B cell (primary cell): ENCODE data around the gene NLRP1. TPM values are rescaled to one million over a fixed set of nuclear protein-coding genes. Genes with fewer than 3 reads are reported as not detected.
"Not testable (repeated sequence)": the region's sequence is repeated elsewhere in the genome, so short reads cannot be mapped to it uniquely, and the experiment has no call there.

Experiments used
- ATAC-seq: fragments of 200-7000 bp; cut with Tn5 transposase; one replicate; pipeline ENCODE4 v1.10.0; 2021; ENCODE audit warnings: low read depth, mild to moderate bottlenecking, moderate number of reproducible peaks, moderate library complexity
- CTCF ChIA-PET: fragments of 350-600 bp; sonication (Branson Sonifier 250); formaldehyde crosslinking; loops from one replicate; lab custom pipeline; 2021; ENCODE audit warnings: antibody characterized with exemption, inconsistent platforms; lab: Charles Lee
- POLR2A ChIA-PET: fragments of 350-600 bp; sonication (Branson Sonifier 250); formaldehyde crosslinking; loops from one replicate; lab custom pipeline; 2021; ENCODE audit warnings: antibody characterized with exemption; lab: Charles Lee
- DNase-seq: peaks from one replicate; pipeline ENCODE4 v3.0.0; 2013
- H2AFZ ChIP-seq: 2 replicates; pipeline ENCODE4 v1.6.1; 2012; ENCODE audit warnings: mild to moderate bottlenecking, low read depth, low read length; ENCODE audit not compliant: insufficient read depth, poor library complexity, severe bottlenecking
- H3K27ac ChIP-seq, 2 donors: 1 replicate in 1 of 2; 2 replicates in 1 of 2; pipeline ENCODE4 v1.5.1; 2012 to 2013; ENCODE audit warnings: low read length in 2 of 2, mild to moderate bottlenecking in 2 of 2, moderate library complexity in 1 of 2
- H3K27me3 ChIP-seq, 4 experiments: fragments of 200-600 bp in 1 of 4; sonication (generic) in 1 of 4; replicated peaks in 1 of 4; 1 replicate in 2 of 4; 2 replicates in 2 of 4; pipeline versions ENCODE4 v1.6.1 to v1.7.0; 2013 to 2016; ENCODE audit warnings: low read length in 3 of 4, mild to moderate bottlenecking in 2 of 4, mixed read lengths in 1 of 4, moderate library complexity in 1 of 4; ENCODE audit not compliant: insufficient read depth in 4 of 4, control insufficient read depth in 3 of 4; ENCODE audit errors: control extremely low read depth in 1 of 4
- H3K36me3 ChIP-seq, 2 experiments: replicated peaks in 1 of 2; 1 replicate in 1 of 2; 2 replicates in 1 of 2; pipeline versions ENCODE4 v1.6.1 to v1.7.1; 2013; ENCODE audit warnings: low read length in 1 of 2; ENCODE audit not compliant: insufficient read depth in 2 of 2, control insufficient read depth in 1 of 2; ENCODE audit errors: control extremely low read depth in 1 of 2, extremely low read depth in 1 of 2
- H3K4me1 ChIP-seq, 2 donors: fragments of 200-600 bp in 1 of 2; sonication (generic) in 1 of 2; 1 replicate in 1 of 2; 2 replicates in 1 of 2; pipeline versions ENCODE4 v1.5.1 to v1.6.1; 2013 to 2017; ENCODE audit warnings: low read length in 2 of 2; ENCODE audit not compliant: control insufficient read depth in 2 of 2, insufficient read depth in 2 of 2
- H3K4me2 ChIP-seq: replicated peaks from 2 replicates; pipeline ENCODE3; 2012; ENCODE audit warnings: mild to moderate bottlenecking, low read depth, low read length; ENCODE audit not compliant: poor library complexity, severe bottlenecking
- H3K4me3 ChIP-seq, 5 experiments: fragments of 200-600 bp in 1 of 5; sonication (generic) in 1 of 5; 1 replicate in 3 of 5; 2 replicates in 2 of 5; pipeline versions ENCODE4 v1.5.1 to v1.7.0; 2011 to 2016; ENCODE audit warnings: low read length in 4 of 5, mild to moderate bottlenecking in 4 of 5, low read depth in 2 of 5, control low read depth in 1 of 5, moderate library complexity in 1 of 5; ENCODE audit not compliant: insufficient read depth in 1 of 5; ENCODE audit errors: control extremely low read depth in 1 of 5, extremely low read depth in 1 of 5
- H3K79me2 ChIP-seq: fragments of 200-600 bp; sonication (generic); one replicate; pipeline ENCODE4 v1.6.0; 2016; ENCODE audit warnings: low read length; ENCODE audit not compliant: control insufficient read depth, insufficient read depth
- H3K9ac ChIP-seq: fragments of 200-600 bp; sonication (generic); 2 replicates; pipeline ENCODE4 v1.6.1; 2017; ENCODE audit warnings: mild to moderate bottlenecking, low read length, moderate library complexity
- H3K9me3 ChIP-seq, 3 donors: one replicate each; pipeline versions ENCODE4 v1.6.1 to v1.7.1; 2013; ENCODE audit warnings: low read length in 2 of 3; ENCODE audit not compliant: control insufficient read depth in 2 of 3, insufficient read depth in 1 of 3; ENCODE audit errors: control extremely low read depth in 1 of 3
- H4K20me1 ChIP-seq: 2 replicates; pipeline ENCODE4 v1.6.0; 2012; ENCODE audit warnings: mild to moderate bottlenecking, low read length; ENCODE audit not compliant: insufficient read depth, control insufficient read depth, poor library complexity, severe bottlenecking
- H3K27ac Mint-ChIP-seq: one replicate; pipeline ENCODE4 v1.8.0; 2021; ENCODE audit warnings: mixed read lengths
- H3K27me3 Mint-ChIP-seq: one replicate; pipeline ENCODE4 v1.8.0; 2021; ENCODE audit warnings: mixed read lengths
- H3K4me1 Mint-ChIP-seq: one replicate; pipeline ENCODE4 v1.8.0; 2021; ENCODE audit warnings: mixed read lengths
- H3K4me3 Mint-ChIP-seq: one replicate; pipeline ENCODE4 v1.8.0; 2021; ENCODE audit warnings: mixed read lengths
- H3K9me3 Mint-ChIP-seq: one replicate; pipeline ENCODE4 v1.8.0; 2022; ENCODE audit warnings: mixed read lengths; ENCODE audit not compliant: insufficient read depth
- CTCF ChIP-seq: fragments of 200-600 bp; IDR thresholded peaks from one replicate; pipeline ENCODE4 v1.8.0; 2022; ENCODE audit warnings: antibody characterized with exemption, mild to moderate bottlenecking
- EZH2 ChIP-seq: IDR thresholded peaks from 2 replicates; pipeline ENCODE4 v1.6.1; 2012; ENCODE audit warnings: borderline replicate concordance, low read depth, mild to moderate bottlenecking, moderate library complexity, low read length; ENCODE audit not compliant: insufficient read depth, poor library complexity, severe bottlenecking
- WGBS: methylation state at CpG from one replicate; pipeline ENCODE4 v1.1.5; 2013; ENCODE audit warnings: missing lambda C conversion rate; ENCODE audit not compliant: insufficient coverage; 5-methylcytosine and 5-hydroxymethylcytosine counted together
- intact Hi-C: fragments of 100-400 bp; cut with micrococcal nuclease; formaldehyde crosslinking; loops from one replicate; pipeline ENCODE4 v1.10.0; 2022
- polyA plus RNA-seq: library from polyadenylated mRNA; depleted of rRNA; stranded (reverse); fragments of >200 nt; gene quantifications from 2 replicates; pipeline ENCODE4 v1.2.3, GENCODE V29; 2012
- total RNA-seq, 2 donors: library from RNA; stranded (reverse); fragments of 120-200 nt in 1 of 2; gene quantifications; 1 replicate in 1 of 2; 2 replicates in 1 of 2; pipeline versions ENCODE4 v1.2.3 to v1.2.4, GENCODE V29; 2013 to 2022

NLRP1 gene
- total and polyA plus RNA-seq, 2 donors (not counting 1 experiment from before 2014, with no cell fraction given) = 141 to 189 TPM

- Mint-ChIP-seq H3K9me3 (no peaks in the 10 kb centered on the region), H3K27ac (no peak overlapping the region), H3K4me1 (peaks cover 75% of the 10 kb centered on the region), H3K27me3 (no peaks in the 10 kb centered on the region), H3K4me3 (no peak overlapping the region)
- no peak for TF ChIP-seq EZH2
- TF ChIP-seq CTCF = no peak
- H3K4me2 ChIP-seq = peak overlapping the region; percentile 33
- ATAC-seq (no peak), DNase-seq (no peak)
- CTCF ChIA-PET = no interaction called here
- H3K79me2 ChIP-seq = peaks cover 54% of the 10 kb centered on the region
- H4K20me1 ChIP-seq = peaks cover 5% of the 10 kb centered on the region
- no peaks in the 10 kb centered on the region for H3K9me3 ChIP-seq
- H2AFZ ChIP-seq = no peak overlapping the region
- H3K27ac ChIP-seq = peak overlapping the region in 1 of 2 donors; percentile 95
- intact Hi-C loops = loop anchor here (10.0 kb wide), 1 partner anchor 1074 kb away; the partner anchor contains the start of genes C17orf100 and MED31
- peaks cover 0 to 24% of the 10 kb centered on the region in 2 experiments for H3K36me3 ChIP-seq
- POLR2A ChIA-PET = no interaction called here
- H3K4me1 ChIP-seq = peaks cover 40 to 41% of the 10 kb centered on the region in 2 donors
- H3K4me3 ChIP-seq = no peak overlapping the region
- H3K27me3 ChIP-seq = no peaks in the 10 kb centered on the region
- H3K9ac ChIP-seq = peak overlapping the region; percentile 9
Observed at GRCh38 chr17:5580367-5580766, 3.9 kb downstream of the NLRP1 start.

GRCh38 chr17:5578768-5579167, 5.5 kb downstream of the NLRP1 start:
- H3K27me3 Mint-ChIP-seq, H3K4me3 ChIP-seq, H3K9ac ChIP-seq, H4K20me1 ChIP-seq, H3K9me3 ChIP-seq, H3K9me3 Mint-ChIP-seq, intact Hi-C loops, H3K27ac Mint-ChIP-seq, H3K27ac ChIP-seq, H3K27me3 ChIP-seq, H3K4me3 Mint-ChIP-seq, ATAC-seq, CTCF ChIA-PET, H3K4me2 ChIP-seq, H2AFZ ChIP-seq, DNase-seq: not testable (repeated sequence)
- no CpG with 5 or more reads among the region's 4 CpGs for WGBS
- peaks cover 30 to 31% of the 10 kb centered on the region in 2 donors for H3K4me1 ChIP-seq
- H3K36me3 ChIP-seq = peaks cover 0 to 24% of the 10 kb centered on the region in 2 experiments
- peaks cover 62% of the 10 kb centered on the region for H3K4me1 Mint-ChIP-seq
- POLR2A ChIA-PET = interaction anchor here (0.6 kb wide), 1 partner anchor 1659 kb away, joined by 5 read pairs; no protein-coding TSS in a partner anchor
- peaks cover 40% of the 10 kb centered on the region for H3K79me2 ChIP-seq

GRCh38 chr17:5573017-5573416, 11.3 kb downstream of the NLRP1 start:
- H3K9ac ChIP-seq, DNase-seq, H2AFZ ChIP-seq, H3K4me3 ChIP-seq, H3K27me3 ChIP-seq, H3K4me2 ChIP-seq, H3K27ac Mint-ChIP-seq, H3K4me1 ChIP-seq, POLR2A ChIA-PET, H3K4me3 Mint-ChIP-seq, CTCF ChIA-PET, ATAC-seq, intact Hi-C loops, H3K9me3 Mint-ChIP-seq, H3K27me3 Mint-ChIP-seq, H3K27ac ChIP-seq: not testable (repeated sequence)
- H3K36me3 ChIP-seq = peaks cover 6 to 35% of the 10 kb centered on the region in 2 experiments
- peaks cover 23% of the 10 kb centered on the region for H4K20me1 ChIP-seq
- peaks cover 0 to 14% (median 0%) of the 10 kb centered on the region in 3 donors for H3K9me3 ChIP-seq
- peaks cover 33% of the 10 kb centered on the region for H3K4me1 Mint-ChIP-seq
- peaks cover 36% of the 10 kb centered on the region for H3K79me2 ChIP-seq
- WGBS = 100% methylated on average over 4 of the region's 7 CpGs
